A549 (cell line): Measurements from ENCODE around the gene HP.

Experiments
- BCL3 ChIP-seq: fragments of >200 bp; sonication (Bioruptor Twin); formaldehyde crosslinking; IDR thresholded peaks from 3 replicates; pipeline ENCODE4 v1.6.1; 2016
- CBX2 ChIP-seq: fragments of 200-600 bp; sonication (generic); IDR thresholded peaks from 2 replicates; pipeline ENCODE4 v1.6.1; 2016; ENCODE audit warnings: low read depth, mild to moderate bottlenecking, borderline replicate concordance
- CHD2 ChIP-seq: fragments of 150-350 bp; IDR thresholded peaks from 2 replicates; pipeline ENCODE4 v1.6.1; 2014; ENCODE audit warnings: low read length; ENCODE audit not compliant: partially characterized antibody
- EHMT2 ChIP-seq: fragments of 200-600 bp; sonication (generic); IDR thresholded peaks from 2 replicates; pipeline ENCODE4 v1.6.1; 2016; ENCODE audit warnings: antibody characterized with exemption, low read depth, mild to moderate bottlenecking, moderate library complexity
- EP300 ChIP-seq, 2 experiments: fragments of >200 bp; sonication (Bioruptor Twin); formaldehyde crosslinking; IDR thresholded peaks; 2 replicates in 1 of 2; 3 replicates in 1 of 2; pipeline ENCODE4 v1.6.1; 2016 to 2017
- KDM1A ChIP-seq: fragments of 200-600 bp; sonication (generic); IDR thresholded peaks from 2 replicates; pipeline ENCODE4 v1.6.1; 2016; ENCODE audit warnings: low read depth, mild to moderate bottlenecking
- MAZ ChIP-seq: fragments of 150-350 bp; IDR thresholded peaks from 2 replicates; pipeline ENCODE4 v1.6.1; 2014; ENCODE audit warnings: antibody characterized with exemption, low read depth, low read length, borderline replicate concordance
- POLR2A ChIP-seq: IDR thresholded peaks from 2 replicates; pipeline ENCODE4 v1.6.1; 2012; ENCODE audit warnings: mild to moderate bottlenecking, low read length
- RAD21 ChIP-seq, 2 experiments: fragments of >200 bp in 1 of 2; sonication (Bioruptor Twin) in 1 of 2; formaldehyde crosslinking in 1 of 2; IDR thresholded peaks in 1 of 2; conservative IDR thresholded peaks in 1 of 2; 2 replicates in 1 of 2; 3 replicates in 1 of 2; pipeline ENCODE4 v1.6.1; 2012 to 2018; ENCODE audit warnings: inconsistent platforms in 1 of 2
- TF ChIP-seq, protein P1 (sequence below): fragments of 200-600 bp; sonication (generic); IDR thresholded peaks from 2 replicates; pipeline ENCODE4 v1.6.1; 2016; ENCODE audit warnings: antibody characterized with exemption, mild to moderate bottlenecking, moderate library complexity
- TF ChIP-seq, protein P2 (sequence below): IDR thresholded peaks from 2 replicates; pipeline ENCODE4 v1.6.1; 2012
- TF ChIP-seq, protein P3 (sequence below): fragments of >200 bp; sonication (Bioruptor Twin); formaldehyde crosslinking; IDR thresholded peaks from 3 replicates; pipeline ENCODE4 v1.5.1; 2016

DNA sequence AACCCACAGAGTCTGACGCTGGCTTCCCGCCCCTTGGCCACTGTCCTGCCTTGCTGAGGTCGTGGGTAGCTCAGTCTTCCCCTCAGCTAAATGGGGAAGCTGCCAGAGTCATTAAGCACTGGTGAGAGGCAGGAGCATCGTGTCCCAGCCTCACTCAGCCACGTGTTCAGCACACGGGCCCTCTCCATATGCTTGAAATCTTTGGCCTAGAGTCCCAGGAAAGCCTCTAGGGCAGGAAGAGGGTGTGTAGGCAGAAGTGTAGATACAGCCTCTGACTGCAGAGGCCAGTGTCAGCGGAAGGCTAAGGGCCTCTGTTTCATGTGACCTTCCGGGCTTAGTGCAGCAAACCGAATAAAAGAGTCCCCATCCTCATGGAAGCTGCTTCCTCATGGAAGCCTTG lies 41.7 kb upstream of the HP start:
- TF ChIP-seq, protein P1, sequence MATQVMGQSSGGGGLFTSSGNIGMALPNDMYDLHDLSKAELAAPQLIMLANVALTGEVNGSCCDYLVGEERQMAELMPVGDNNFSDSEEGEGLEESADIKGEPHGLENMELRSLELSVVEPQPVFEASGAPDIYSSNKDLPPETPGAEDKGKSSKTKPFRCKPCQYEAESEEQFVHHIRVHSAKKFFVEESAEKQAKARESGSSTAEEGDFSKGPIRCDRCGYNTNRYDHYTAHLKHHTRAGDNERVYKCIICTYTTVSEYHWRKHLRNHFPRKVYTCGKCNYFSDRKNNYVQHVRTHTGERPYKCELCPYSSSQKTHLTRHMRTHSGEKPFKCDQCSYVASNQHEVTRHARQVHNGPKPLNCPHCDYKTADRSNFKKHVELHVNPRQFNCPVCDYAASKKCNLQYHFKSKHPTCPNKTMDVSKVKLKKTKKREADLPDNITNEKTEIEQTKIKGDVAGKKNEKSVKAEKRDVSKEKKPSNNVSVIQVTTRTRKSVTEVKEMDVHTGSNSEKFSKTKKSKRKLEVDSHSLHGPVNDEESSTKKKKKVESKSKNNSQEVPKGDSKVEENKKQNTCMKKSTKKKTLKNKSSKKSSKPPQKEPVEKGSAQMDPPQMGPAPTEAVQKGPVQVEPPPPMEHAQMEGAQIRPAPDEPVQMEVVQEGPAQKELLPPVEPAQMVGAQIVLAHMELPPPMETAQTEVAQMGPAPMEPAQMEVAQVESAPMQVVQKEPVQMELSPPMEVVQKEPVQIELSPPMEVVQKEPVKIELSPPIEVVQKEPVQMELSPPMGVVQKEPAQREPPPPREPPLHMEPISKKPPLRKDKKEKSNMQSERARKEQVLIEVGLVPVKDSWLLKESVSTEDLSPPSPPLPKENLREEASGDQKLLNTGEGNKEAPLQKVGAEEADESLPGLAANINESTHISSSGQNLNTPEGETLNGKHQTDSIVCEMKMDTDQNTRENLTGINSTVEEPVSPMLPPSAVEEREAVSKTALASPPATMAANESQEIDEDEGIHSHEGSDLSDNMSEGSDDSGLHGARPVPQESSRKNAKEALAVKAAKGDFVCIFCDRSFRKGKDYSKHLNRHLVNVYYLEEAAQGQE = no peak
- TF ChIP-seq, protein P2, sequence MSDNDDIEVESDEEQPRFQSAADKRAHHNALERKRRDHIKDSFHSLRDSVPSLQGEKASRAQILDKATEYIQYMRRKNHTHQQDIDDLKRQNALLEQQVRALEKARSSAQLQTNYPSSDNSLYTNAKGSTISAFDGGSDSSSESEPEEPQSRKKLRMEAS = no peak
- TF ChIP-seq, protein P3, sequence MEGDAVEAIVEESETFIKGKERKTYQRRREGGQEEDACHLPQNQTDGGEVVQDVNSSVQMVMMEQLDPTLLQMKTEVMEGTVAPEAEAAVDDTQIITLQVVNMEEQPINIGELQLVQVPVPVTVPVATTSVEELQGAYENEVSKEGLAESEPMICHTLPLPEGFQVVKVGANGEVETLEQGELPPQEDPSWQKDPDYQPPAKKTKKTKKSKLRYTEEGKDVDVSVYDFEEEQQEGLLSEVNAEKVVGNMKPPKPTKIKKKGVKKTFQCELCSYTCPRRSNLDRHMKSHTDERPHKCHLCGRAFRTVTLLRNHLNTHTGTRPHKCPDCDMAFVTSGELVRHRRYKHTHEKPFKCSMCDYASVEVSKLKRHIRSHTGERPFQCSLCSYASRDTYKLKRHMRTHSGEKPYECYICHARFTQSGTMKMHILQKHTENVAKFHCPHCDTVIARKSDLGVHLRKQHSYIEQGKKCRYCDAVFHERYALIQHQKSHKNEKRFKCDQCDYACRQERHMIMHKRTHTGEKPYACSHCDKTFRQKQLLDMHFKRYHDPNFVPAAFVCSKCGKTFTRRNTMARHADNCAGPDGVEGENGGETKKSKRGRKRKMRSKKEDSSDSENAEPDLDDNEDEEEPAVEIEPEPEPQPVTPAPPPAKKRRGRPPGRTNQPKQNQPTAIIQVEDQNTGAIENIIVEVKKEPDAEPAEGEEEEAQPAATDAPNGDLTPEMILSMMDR = no peak
- no peak for TF ChIP-seq EHMT2
- TF ChIP-seq RAD21 (conservative IDR thresholded peaks at IDR 0.05 in 1 of 2, IDR thresholded peaks at IDR 0.05 in 1 of 2) = no peak
- TF ChIP-seq CBX2 = no peak
- TF ChIP-seq KDM1A = no peak
- TF ChIP-seq EP300 (IDR thresholded peaks at IDR 0.05) = no peak
- no peak for TF ChIP-seq CHD2
- TF ChIP-seq POLR2A = no peak
- no peak for TF ChIP-seq MAZ
- TF ChIP-seq BCL3 = no peak
